Raji (cell line): ENCODE results near the gene WWOX.

Experiments used
- POLR2A ChIP-seq: IDR thresholded peaks from 2 replicates; pipeline ENCODE4 v1.6.1; 2011; ENCODE audit warnings: low read depth, low read length, control low read depth; ENCODE audit not compliant: insufficient read depth

WWOX gene

DNA sequence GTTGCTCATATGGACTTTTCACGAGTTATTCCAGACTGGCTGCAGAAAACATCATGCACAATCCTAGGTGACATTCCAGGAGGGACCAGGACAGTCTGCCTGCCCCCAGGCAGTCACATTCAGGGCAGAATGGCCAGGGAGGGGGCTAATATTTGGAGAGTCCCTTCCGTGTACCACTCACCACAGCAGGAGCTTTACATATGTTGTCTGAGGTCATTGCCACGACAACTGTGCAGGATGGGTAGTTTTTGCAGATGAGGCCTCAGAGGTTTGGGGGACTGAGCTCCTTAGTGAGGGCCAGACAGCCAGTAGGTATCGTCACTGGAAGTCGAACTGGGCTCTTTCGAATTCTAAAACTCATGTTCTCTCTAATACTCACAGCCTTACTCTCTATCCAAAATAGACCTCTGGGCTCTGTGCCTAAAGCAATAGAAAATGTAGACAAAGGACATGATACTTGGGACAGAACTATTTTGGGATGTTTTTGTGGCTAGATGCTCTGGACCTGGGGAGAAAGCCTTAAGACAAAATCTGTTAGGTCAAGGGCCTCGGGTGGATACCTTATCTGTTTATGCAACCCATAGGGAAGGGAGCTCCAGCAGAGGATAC lies 1162.6 kb downstream of the WWOX start:
- no peak for TF ChIP-seq POLR2A
